ENCODE data around the gene VTN. TPM values are rescaled to one million over a fixed set of nuclear protein-coding genes. Genes with fewer than 3 reads are reported as not detected.

The VTN gene
- not detected for total RNA-seq

GRCh38 chr17:28370035-28370743 is at the start of gene VTN:
Gene VTN, minus strand, starts transcription at chr17:28370307. Its CDS starts 104 bp downstream, at chr17:28370203.
- DNase-seq, result no peak

- DNase-seq, result peak; percentile 32
These were observed 46.7 kb upstream of the VTN start for GRCh38 chr17:28416703-28417311.

- no peak for DNase-seq
These were observed 45.8 kb upstream of the VTN start for GRCh38 chr17:28415886-28416285.

GRCh38 chr17:28413804-28414203 is 43.7 kb upstream of the VTN start:
- no peak for DNase-seq

- DNase-seq, result no peak
These were observed 42.0 kb upstream of the VTN start for GRCh38 chr17:28412099-28412498.

GRCh38 chr17:28407974-28408306 is 37.8 kb upstream of the VTN start:
- no peak for DNase-seq

- no peak for DNase-seq
These were observed 37.2 kb upstream of the VTN start for GRCh38 chr17:28407130-28407973.

- DNase-seq, result no peak
These were observed 36.3 kb upstream of the VTN start for GRCh38 chr17:28406473-28406814.

- DNase-seq, result no peak
These were observed 35.7 kb upstream of the VTN start, which contains the start of gene SLC46A1 for GRCh38 chr17:28405632-28406472. Gene SLC46A1, minus strand, starts transcription at chr17:28406212. Its CDS starts 98 bp downstream, at chr17:28406114.

GRCh38 chr17:28404812-28405570 is 34.9 kb upstream of the VTN start:
- DNase-seq, result no peak

- DNase-seq, result no peak
These were observed 34.3 kb upstream of the VTN start for GRCh38 chr17:28404461-28404811.

GRCh38 chr17:28404007-28404406 is 33.9 kb upstream of the VTN start:
- no peak for DNase-seq

- no peak for DNase-seq
These were observed 32.7 kb upstream of the VTN start for GRCh38 chr17:28402844-28403243.

- DNase-seq, result no peak
These were observed 32.1 kb upstream of the VTN start for GRCh38 chr17:28402224-28402630.

- no peak for DNase-seq
These were observed 29.7 kb upstream of the VTN start for GRCh38 chr17:28399808-28400207.

- no peak for DNase-seq
These were observed 28.3 kb upstream of the VTN start for GRCh38 chr17:28398280-28398981.

GRCh38 chr17:28397687-28398279 is 27.7 kb upstream of the VTN start:
- DNase-seq, result no peak

GRCh38 chr17:28397275-28397674 is 27.2 kb upstream of the VTN start:
- no peak for DNase-seq

- no peak for DNase-seq
These were observed 26.6 kb upstream of the VTN start for GRCh38 chr17:28396635-28397239.

- no peak for DNase-seq
These were observed 25.9 kb upstream of the VTN start for GRCh38 chr17:28395968-28396367.

- DNase-seq, result no peak
These were observed 25.3 kb upstream of the VTN start for GRCh38 chr17:28395426-28395825.
